ENCODE results near the gene SIGMAR1. TPM values are rescaled to one million over a fixed set of nuclear protein-coding genes. Genes with fewer than 3 reads are reported as not detected.

The SIGMAR1 gene
- total and polyA plus RNA-seq, 2 of the 8 experiments (the other 6 are each of a cell fraction or from before 2014, with no cell fraction given): 84.2 to 134 TPM

- TF ChIP-seq CHD7 (IDR thresholded peaks at IDR 0.05; ENCODE audit: insufficient replicate concordance, low read length) (no peak), EGR1 (IDR thresholded peaks at IDR 0.05; ENCODE audit: borderline replicate concordance, low read depth, low read length) (no peak), MAFK (IDR thresholded peaks at IDR 0.05; ENCODE audit: low read depth, low read length) (no peak), SP4 (IDR thresholded peaks at IDR 0.05; ENCODE audit: low read length) (0 out of 2 replicates have a peak, but pooled peaks have one; percentile 16), BCL11A (IDR thresholded peaks at IDR 0.05; ENCODE audit: low read depth in 2 of 2, low read length in 2 of 2) (no peak), EP300 (IDR thresholded peaks at IDR 0.05; ENCODE audit: borderline replicate concordance in 1 of 2, low read depth in 2 of 2, low read length in 2 of 2) (no peak), SP2 (IDR thresholded peaks at IDR 0.05; ENCODE audit: low read length) (no peak), RXRA (IDR thresholded peaks at IDR 0.05; ENCODE audit: insufficient read depth, low read depth, low read length) (no peak), RNF2 (IDR thresholded peaks at IDR 0.05; ENCODE audit: borderline replicate concordance, low read depth, low read length, missing control alignments, poor library complexity, severe bottlenecking) (no peak)
Observed at GRCh38 chr9:34611811-34612787, 25.5 kb downstream of the SIGMAR1 start, which contains the start of gene RPP25L (continued).
